PC-3 (cell line): Measurements from ENCODE around the gene DENND5B.
"Not testable (repeated sequence)": the region's sequence is repeated elsewhere in the genome, so short reads cannot be mapped to it uniquely, and the experiment has no call there.

Experiments
- CTCF ChIP-seq: fragments of 300-600 bp; sonication (generic); conservative IDR thresholded peaks from 2 replicates; pipeline ENCODE4 v1.5.1; 2017; ENCODE audit warnings: antibody characterized with exemption, low read depth, mild to moderate bottlenecking, low read length
- EZH2phosphoT487 ChIP-seq: fragments of 300-600 bp; sonication (generic); IDR thresholded peaks from 2 replicates; pipeline ENCODE4 v1.6.1; 2018; ENCODE audit warnings: mild to moderate bottlenecking, antibody characterized with exemption, low read length, borderline replicate concordance

- TF ChIP-seq CTCF, EZH2phosphoT487: not testable (repeated sequence)
Observed at GRCh38 chr12:31550590-31550989, 40.3 kb downstream of the DENND5B start.
